Left kidney (tissue), 2 donors: ENCODE results near the gene SLC9A3. TPM values are rescaled to one million over a fixed set of nuclear protein-coding genes. Genes with fewer than 3 reads are reported as not detected.

Experiments
- DNase-seq: peaks from one replicate; pipeline ENCODE4 v3.0.0-alpha.2; 2013
- polyA plus RNA-seq: library from polyadenylated mRNA; unstranded; fragments of 120-200 nt; gene quantifications from one replicate; pipeline ENCODE4 v1.2.1, GENCODE V29; 2013; ENCODE audit not compliant: insufficient read length

The SLC9A3 gene
- polyA plus RNA-seq, 1 donor, result 60.6 TPM

DNA sequence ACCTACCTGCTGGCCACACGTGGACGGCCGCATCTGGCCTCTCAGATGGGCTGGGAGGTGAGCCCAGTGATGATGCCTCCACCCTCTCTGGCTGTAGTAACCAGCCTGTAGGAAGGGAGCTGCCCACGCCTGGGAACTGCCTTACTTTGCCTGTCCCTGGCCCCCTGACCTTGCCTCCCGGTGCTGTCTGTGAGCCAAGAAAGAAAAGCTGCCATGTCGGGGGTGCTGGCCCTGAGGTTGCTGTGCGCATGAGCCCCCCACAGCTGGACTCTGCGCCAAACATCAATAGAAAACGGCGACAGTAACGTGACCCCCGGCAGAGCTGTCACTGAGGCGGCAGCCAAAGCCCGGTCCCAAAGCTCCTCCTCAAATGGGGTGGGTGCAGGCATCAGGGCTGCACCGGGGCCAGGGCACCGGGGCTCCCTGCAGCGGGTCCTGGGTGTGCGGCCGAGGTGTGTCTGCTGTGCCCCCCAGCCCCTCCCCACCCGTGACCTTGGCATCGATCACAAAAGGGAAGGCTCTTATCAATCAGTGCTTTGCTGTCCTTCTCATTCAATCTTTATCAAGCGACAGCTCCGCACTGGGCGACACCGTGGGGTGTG, 15.3 kb upstream of the SLC9A3 start:
- DNase-seq, result no peak

DNA sequence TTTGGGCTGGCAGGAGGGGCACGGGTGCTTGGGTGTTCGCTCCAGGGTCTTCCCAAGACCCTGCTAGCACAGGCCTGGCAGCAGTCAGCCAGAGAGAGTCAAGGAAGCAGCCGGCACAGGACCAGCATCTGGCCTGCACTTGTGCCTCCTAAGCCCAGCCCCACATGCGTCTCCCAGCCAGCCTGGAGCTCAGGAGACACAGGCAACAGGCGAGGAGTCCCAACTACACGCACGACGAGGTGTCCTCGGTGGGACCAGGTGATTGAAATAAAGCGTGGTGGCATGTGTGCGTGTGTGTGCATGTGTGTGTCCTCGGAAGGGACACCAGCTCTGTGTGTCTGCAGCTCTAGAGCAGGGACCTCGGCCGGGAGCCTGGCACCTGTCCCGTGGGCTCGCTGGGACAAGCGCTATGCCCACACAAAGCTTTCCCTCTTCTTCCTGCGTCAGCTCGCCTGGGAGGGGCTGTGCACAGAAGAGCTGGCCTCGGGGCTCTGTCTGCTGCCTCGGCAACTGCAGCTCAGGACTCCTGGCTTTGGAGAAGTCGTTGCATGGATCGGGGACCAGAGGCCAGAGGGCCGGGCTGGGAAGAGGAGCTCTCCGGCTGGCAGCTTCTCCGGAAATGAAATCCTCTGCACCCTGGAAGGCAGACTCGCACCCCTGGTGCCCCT, 14.7 kb upstream of the SLC9A3 start:
- no peak for DNase-seq

GRCh38 chr5:538271-538771, 14.1 kb upstream of the SLC9A3 start:
- no peak for DNase-seq

DNA sequence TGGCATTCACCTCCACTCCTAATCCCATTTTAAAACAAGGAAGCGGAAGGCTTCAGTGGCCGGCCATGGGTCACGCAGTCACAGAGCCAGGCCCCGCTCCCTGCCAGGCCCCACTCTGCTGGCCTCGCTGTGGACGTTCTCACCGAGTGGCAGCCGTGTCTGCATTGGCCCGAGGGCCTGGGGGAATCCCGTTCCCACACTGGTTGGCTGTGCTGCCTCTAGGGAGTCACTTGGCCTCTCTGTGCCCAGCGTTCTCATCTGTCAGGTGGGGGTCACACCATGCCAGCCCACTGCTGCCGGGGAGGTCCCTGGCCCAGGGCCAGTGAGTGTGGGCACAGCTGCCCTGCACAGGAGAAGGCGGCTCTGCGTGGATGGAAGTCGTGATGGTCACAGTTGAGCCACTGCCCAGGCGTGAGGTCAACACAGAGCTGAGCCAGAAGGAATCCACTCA, 13.4 kb upstream of the SLC9A3 start:
- no peak for DNase-seq

GRCh38 chr5:537098-537497, 12.8 kb upstream of the SLC9A3 start:
- no peak for DNase-seq

GRCh38 chr5:535846-536698, 11.8 kb upstream of the SLC9A3 start:
- no peak for DNase-seq

GRCh38 chr5:534743-535671, 10.8 kb upstream of the SLC9A3 start:
- no peak for DNase-seq

DNA sequence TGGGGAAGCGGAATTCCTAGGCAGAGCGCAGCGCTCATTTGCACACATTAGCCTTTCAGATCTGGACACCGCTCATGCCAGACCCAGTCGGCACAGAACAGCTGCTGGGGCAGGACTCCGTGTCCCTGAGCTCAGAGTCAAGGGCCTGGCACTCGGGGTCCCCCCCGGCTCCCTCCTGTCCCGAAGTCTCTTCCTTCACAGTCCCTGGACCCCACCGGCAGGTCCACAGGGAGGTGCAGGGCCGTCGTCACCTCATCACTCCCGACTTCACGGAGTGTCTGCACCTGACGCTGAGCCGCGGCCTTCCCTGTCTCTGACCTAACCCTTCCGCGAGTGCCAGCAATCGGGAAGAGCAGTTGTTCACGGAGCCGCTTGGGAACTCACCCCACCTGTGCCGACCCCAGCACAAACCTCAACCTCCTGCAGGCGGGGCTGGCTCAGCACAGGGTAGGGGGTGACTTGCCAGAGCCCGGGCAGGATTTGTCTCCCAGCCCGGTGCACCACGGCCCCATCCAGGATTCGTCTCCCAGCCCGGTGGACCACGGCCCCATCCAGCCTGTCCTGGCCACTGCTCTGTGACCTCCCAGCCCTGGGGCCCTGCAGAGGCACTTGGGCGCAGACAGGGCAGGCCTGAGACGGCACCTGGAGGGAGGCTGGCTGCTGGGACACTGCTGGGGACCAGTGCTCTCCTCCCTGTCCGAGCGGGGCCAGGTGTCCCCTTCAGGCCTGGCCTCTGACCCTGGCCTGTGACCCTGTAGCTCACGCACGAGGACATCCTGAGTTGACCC, 9.9 kb upstream of the SLC9A3 start:
- DNase-seq, result no peak

DNA sequence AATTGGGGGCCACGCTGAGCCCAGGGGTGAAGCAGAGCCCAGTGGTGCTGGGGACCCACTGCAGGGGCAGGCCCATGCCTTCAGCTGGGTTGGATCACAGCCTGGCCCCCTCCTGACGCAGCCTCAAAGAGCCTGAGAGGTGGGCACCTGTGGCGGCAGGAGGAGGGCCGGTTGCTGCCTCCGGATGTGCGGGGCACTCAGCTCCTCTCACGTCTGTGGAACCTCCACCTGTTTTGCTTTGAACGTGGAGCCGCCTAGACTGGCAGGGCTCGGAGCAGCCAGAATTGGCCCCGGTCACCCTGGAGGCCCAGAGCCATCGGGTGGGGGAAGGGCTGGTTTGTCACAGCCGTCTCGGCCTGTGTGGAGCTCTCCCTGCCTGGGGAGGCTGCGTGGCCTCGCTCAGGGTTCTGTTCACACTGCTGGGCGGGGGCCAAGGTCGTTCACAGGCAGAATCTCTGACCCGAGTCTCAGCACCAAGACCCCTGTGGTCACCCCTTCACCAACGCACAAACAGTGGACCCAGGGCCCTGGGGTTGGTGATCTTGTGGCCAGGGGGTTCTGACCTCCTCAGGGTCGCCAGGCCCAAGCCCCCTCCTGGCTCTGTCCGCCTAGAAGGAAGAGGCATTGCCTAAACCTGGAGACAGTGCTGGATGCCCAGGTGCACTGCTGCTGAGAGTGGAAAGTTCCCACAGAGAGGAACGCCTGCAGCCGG, 9.2 kb upstream of the SLC9A3 start:
- no peak for DNase-seq

GRCh38 chr5:532521-533242, 8.4 kb upstream of the SLC9A3 start:
- DNase-seq, result no peak

DNA sequence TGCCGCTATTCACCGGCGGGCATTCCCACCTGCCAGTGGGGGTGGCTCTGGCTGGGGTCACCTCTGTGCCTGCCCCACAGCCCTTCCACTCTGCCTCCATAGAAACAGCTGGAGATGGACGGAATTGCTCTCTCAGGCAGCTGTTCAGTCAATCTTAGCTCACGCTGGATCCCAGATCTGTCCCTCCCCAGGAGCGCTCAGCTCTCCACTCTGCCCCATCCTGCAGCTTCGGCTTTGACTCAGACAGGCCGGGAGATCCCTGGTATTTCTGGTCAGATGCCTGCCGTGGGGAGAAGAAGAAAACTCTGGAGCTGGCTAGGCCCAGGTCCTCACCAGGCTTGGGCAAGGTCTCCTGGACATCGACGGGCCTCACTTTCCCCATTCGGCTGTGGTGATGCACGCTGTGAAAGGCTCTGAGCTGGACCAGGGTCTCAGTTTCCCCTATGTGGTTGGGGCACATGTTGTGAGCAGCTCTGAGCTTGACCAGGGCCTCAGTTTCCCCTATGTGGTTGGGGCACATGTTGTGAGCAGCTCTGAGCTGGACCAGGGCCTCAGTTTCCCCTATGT, 7.6 kb upstream of the SLC9A3 start:
- no peak for DNase-seq

DNA sequence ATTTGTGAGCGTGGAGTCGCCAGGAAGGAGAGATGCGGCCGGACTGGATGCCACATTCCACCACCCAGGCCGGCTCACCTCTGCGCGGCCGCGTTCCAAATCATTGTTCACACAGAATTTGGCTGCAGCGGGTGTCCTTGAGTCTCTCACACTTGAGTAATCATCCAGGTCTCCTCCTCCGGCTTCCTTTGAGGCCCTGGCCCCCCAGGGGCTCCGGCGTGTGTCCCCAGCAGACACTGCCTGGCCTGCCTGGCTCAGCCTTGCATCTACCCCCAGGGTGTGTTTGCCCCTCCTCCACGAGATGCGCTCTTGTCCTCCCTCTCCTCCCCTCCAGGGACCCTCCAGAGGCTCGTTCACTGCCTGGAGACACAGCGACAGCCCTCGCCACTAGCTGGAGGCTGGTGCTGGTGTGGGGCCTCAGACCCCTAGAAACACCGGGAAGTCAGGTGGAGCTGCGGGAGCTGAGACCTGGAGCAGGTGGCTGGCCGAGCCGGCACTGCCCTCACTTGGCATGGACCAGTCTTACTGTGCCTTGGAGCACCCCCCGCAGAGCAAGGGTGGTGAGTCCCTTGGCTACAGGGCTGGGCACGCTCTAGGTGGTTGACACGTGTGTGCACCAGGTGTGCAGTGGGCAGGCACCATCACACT, 7.0 kb upstream of the SLC9A3 start:
- no peak for DNase-seq

- no peak for DNase-seq
Measured at GRCh38 chr5:530001-530955, 6.0 kb upstream of the SLC9A3 start.

DNA sequence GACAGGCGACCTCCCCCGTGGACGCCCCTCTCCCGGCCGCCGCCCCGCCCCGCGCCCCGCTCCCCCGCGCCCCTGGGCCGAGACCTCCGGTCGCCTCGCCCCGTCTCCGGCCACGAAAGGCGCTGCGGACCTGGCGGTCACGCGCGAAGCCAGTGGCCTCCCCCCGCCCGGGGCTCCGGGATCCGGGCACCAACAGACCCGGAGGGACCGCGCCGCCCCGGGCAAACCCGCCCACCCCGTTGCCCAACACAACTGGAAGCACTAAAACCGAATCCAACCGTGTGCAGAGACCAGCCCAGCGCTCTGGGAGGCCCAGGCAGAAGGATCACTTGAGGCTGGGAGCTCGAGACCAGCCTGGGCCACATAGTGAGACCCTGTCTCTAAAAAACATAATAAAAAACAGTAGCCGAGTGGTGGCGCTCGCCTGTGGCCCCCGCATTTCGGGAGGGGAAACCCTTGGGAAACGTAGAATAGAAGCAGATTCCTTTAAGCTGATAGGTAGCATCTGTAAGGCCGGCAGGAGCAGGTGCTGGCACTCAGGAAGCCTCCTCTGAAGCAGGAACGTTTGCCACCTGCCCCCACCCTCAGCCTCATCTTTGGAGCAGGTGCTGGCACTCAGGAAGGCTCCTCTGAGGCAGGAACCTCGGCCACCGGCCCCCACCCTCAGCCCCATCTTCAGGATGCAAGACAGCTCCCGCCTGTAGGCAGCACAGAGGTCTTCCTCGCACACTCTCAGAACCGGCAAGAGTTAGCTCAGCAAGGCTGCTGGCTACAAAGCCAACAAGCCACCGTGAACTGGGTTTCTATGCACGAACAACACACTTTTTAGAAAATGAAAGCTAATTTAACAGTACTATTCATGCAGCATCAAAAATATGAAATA, 4.6 kb upstream of the SLC9A3 start:
- DNase-seq, result no peak

DNA sequence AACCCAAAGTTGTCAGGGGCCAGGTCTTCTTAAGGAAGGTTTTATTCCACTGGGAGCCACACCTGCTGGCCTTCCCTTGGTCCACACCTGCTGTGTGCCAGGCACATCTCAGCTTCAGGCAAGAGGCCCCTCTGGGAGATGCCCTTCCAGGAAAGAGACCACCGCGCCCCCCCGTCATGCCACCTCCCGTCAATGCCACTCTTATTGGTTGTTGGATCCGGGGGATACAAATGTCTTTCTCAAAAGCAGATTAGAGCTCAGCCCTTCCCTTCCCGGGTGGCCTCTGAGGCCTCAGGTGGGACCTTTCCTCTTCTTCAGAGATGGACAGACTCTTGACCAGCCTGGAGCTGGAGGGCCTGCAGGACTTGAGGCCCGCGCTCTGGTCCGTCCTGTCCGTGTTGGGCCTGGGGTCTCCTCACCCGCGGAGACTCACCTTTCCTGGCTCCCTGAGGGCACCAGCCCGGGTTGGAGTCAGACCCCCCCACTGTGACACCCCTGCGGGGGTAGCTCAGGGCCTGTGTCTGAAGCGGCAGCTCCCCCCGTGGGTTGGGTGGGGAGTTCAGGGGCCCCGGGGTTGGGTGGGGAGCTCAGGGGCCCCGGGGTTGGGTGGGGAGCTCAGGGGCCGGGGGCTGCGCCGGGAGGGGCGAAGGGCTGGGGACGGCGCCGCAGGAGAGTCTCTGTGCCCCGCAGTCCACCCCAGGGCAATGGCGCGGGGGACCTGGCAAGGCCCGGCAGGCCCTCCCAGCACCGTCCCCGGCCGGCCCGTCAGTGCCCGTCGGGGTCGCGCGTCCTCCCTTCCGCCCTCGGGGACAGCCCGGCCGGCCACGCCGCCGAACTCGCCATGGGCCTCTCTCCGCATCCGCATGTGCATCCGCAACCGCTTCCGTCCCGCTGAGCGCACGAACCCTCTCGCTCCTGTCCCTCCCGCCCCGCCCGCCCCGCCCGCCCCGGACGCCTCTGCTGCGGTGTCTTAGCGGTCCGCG, 3.7 kb upstream of the SLC9A3 start:
- DNase-seq, result no peak
